ENCODE results near the gene PTPA.

GRCh38 chr9:129072171-129072570, 39.0 kb upstream of the PTPA start:
- no peak for TF ChIP-seq YY1 (IDR thresholded peaks at IDR 0.05; ENCODE audit: insufficient read depth, insufficient read length)
- no peak for TF ChIP-seq ZNF274 (IDR thresholded peaks at IDR 0.05; ENCODE audit: low read depth, low read length)
